Right ventricle myocardium inferior (tissue), 1 donor: Measurements from ENCODE around the gene SMOC2. TPM values are rescaled to one million over a fixed set of nuclear protein-coding genes. Genes with fewer than 3 reads are reported as not detected.
A peak's percentile ranks its signal among the peaks of the same experiment; 100 is the strongest.
"Not testable (repeated sequence)": the region's sequence is repeated elsewhere in the genome, so short reads cannot be mapped to it uniquely, and the experiment has no call there.

ENCODE experiments used
- ATAC-seq: fragments of 200-7000 bp; cut with Tn5 transposase; one replicate; pipeline ENCODE4 v1.9.1; 2020; ENCODE audit warnings: mild to moderate bottlenecking, moderate library complexity
- DNase-seq: peaks from one replicate; pipeline ENCODE4 v3.0.0; 2021; ENCODE audit errors: missing footprints
- intact Hi-C: fragments of 100-400 bp; cut with DNase I; formaldehyde crosslinking; loops from one replicate; pipeline ENCODE4 v1.11.0; 2022
- total RNA-seq: library from RNA; stranded (reverse); fragmentation: NEBNext Ultra II Directional; extraction: Animal tissue kit (Norgen Biotek cat#: 25700); gene quantifications from one replicate; pipeline ENCODE4 v1.2.1, GENCODE V29; 2021
- donor health status: DM: no; HTN: yes; CAD: no; lungs with severe emphysema.

SMOC2 gene
- total RNA-seq, 1 donor from 2014 or later: 16.4 TPM

GRCh38 chr6:168602576-168602975 is 161.6 kb downstream of the SMOC2 start:
- intact Hi-C loops: no loop called here
- ATAC-seq (no peak), DNase-seq (no peak)

- DNase-seq (no peak), ATAC-seq (no peak)
- intact Hi-C loops: no loop called here
Observed at GRCh38 chr6:168603234-168603633, 162.2 kb downstream of the SMOC2 start.

GRCh38 chr6:168605964-168606363 is 165.0 kb downstream of the SMOC2 start:
- intact Hi-C loops: no loop called here
- ATAC-seq (no peak), DNase-seq (no peak)

GRCh38 chr6:168606722-168607121 is 165.7 kb downstream of the SMOC2 start:
- no peak for DNase-seq
- ATAC-seq: no peak
- intact Hi-C loops: no loop called here

- ATAC-seq: peak; percentile 15
- DNase-seq: no peak
- intact Hi-C loops: no loop called here
Observed at GRCh38 chr6:168607272-168608112, 166.5 kb downstream of the SMOC2 start.

GRCh38 chr6:168608113-168608400 is 167.1 kb downstream of the SMOC2 start:
- ATAC-seq (no peak), DNase-seq (no peak)

GRCh38 chr6:168609026-168609685 is 168.2 kb downstream of the SMOC2 start:
- intact Hi-C loops: no loop called here
- DNase-seq: no peak

More at GRCh38 chr6:168608113-168608400, 167.1 kb downstream of the SMOC2 start:
- intact Hi-C loops: no loop called here

GRCh38 chr6:168609914-168610490 is 169.0 kb downstream of the SMOC2 start:
- DNase-seq: no peak
- intact Hi-C loops: no loop called here
- ATAC-seq: no peak

More at GRCh38 chr6:168609026-168609685, 168.2 kb downstream of the SMOC2 start:
- ATAC-seq: no peak

GRCh38 chr6:168610966-168611365 is 170.0 kb downstream of the SMOC2 start:
- ATAC-seq, intact Hi-C loops, DNase-seq: not testable (repeated sequence)

- DNase-seq: no peak
- no peak for ATAC-seq
- intact Hi-C loops: no loop called here
Observed at GRCh38 chr6:168611691-168612090, 170.7 kb downstream of the SMOC2 start.

GRCh38 chr6:168612586-168612985 is 171.6 kb downstream of the SMOC2 start:
- DNase-seq: no peak
- no peak for ATAC-seq
- intact Hi-C loops: no loop called here

GRCh38 chr6:168615837-168616236 is 174.9 kb downstream of the SMOC2 start:
- ATAC-seq (no peak), DNase-seq (no peak)
- intact Hi-C loops: loop anchor here (1.0 to 5.0 kb wide), 2 partner anchors 244 to 268 kb away; no protein-coding TSS in a partner anchor

GRCh38 chr6:168616816-168617765 is 176.1 kb downstream of the SMOC2 start:
- intact Hi-C loops: loop anchor here (1.0 to 5.0 kb wide), 2 partner anchors 245 to 267 kb away; no protein-coding TSS in a partner anchor
- DNase-seq: no peak
- peak; percentile 60 for ATAC-seq

GRCh38 chr6:168618546-168619315 is 177.7 kb downstream of the SMOC2 start:
- intact Hi-C loops: loop anchor here (5.0 kb wide), 1 partner anchor 246 kb away; no protein-coding TSS in a partner anchor
- ATAC-seq: no peak
- DNase-seq: no peak

GRCh38 chr6:168619560-168620314 is 178.8 kb downstream of the SMOC2 start:
- intact Hi-C loops: loop anchor here (5.0 kb wide), 1 partner anchor 247 kb away; no protein-coding TSS in a partner anchor

GRCh38 chr6:168620578-168620977 is 179.6 kb downstream of the SMOC2 start:
- DNase-seq (no peak), ATAC-seq (no peak)
- intact Hi-C loops: no loop called here

More at GRCh38 chr6:168619560-168620314, 178.8 kb downstream of the SMOC2 start:
- no peak for ATAC-seq
- DNase-seq: no peak

GRCh38 chr6:168623736-168624135 is 182.8 kb downstream of the SMOC2 start:
- intact Hi-C loops: no loop called here
- ATAC-seq (no peak), DNase-seq (no peak)
